PC-9 (cell line): Measurements from ENCODE around the gene GRP. TPM values are rescaled to one million over a fixed set of nuclear protein-coding genes. Genes with fewer than 3 reads are reported as not detected.

Experiments used
- BruUV-seq: library from RNA; stranded (reverse); fragments of 400-500 nt; replicated peaks from 2 replicates; lab custom pipeline; 2021; lab: Mats Ljungman, UMichigan
- CTCF ChIA-PET: fragments of 300-600 bp; sonication (Branson Sonifier 250); formaldehyde crosslinking; loops from one replicate; lab custom pipeline; 2022; ENCODE audit warnings: antibody characterized with exemption; lab: Charles Lee
- POLR2A ChIA-PET: fragments of 300-600 bp; sonication (Branson Sonifier 250); formaldehyde crosslinking; loops from one replicate; lab custom pipeline; 2022; ENCODE audit warnings: antibody characterized with exemption; ENCODE audit not compliant: unreplicated experiment; lab: Charles Lee
- DNase-seq, 2 experiments: peaks; one replicate each; pipeline versions ENCODE4 v3.0.0 to v3.0.0-alpha.2; 2015 to 2022; ENCODE audit warnings: mixed read lengths in 1 of 2
- H2AFZ ChIP-seq: fragments of 200-600 bp; sonication (generic); 2 replicates; pipeline ENCODE4 v1.8.1; 2017; ENCODE audit warnings: antibody characterized with exemption
- H3F3A ChIP-seq: fragments of 200-600 bp; sonication (generic); 2 replicates; pipeline ENCODE4 v1.8.1; 2017; ENCODE audit warnings: antibody characterized with exemption, mild to moderate bottlenecking, low read depth; ENCODE audit not compliant: insufficient read depth
- H3K27ac ChIP-seq: fragments of 200-600 bp; sonication (generic); 2 replicates; pipeline ENCODE4 v1.6.1; 2016; ENCODE audit warnings: mixed run types
- H3K27me3 ChIP-seq: fragments of 200-600 bp; sonication (generic); 2 replicates; pipeline ENCODE4 v1.6.1; 2016; ENCODE audit warnings: low read depth, mixed run types; ENCODE audit not compliant: insufficient read depth
- H3K36me3 ChIP-seq: fragments of 200-600 bp; sonication (generic); 2 replicates; pipeline ENCODE4 v1.6.1; 2016; ENCODE audit warnings: low read depth, mixed run types
- H3K4me1 ChIP-seq: fragments of 200-600 bp; sonication (generic); replicated peaks from 2 replicates; pipeline ENCODE4 v1.6.1; 2016; ENCODE audit warnings: mixed run types; ENCODE audit not compliant: insufficient read depth
- H3K4me2 ChIP-seq: fragments of 200-600 bp; sonication (generic); 2 replicates; pipeline ENCODE4 v1.6.1; 2017; ENCODE audit warnings: mixed run types
- H3K4me3 ChIP-seq: fragments of 200-600 bp; sonication (generic); 2 replicates; pipeline ENCODE4 v1.6.1; 2016; ENCODE audit warnings: mixed run types
- H3K79me2 ChIP-seq: fragments of 200-600 bp; sonication (generic); 2 replicates; pipeline ENCODE4 v1.6.1; 2017; ENCODE audit warnings: low read depth, mixed run types
- H3K9me2 ChIP-seq: fragments of 200-600 bp; sonication (generic); 2 replicates; pipeline ENCODE4 v1.8.1; 2017; ENCODE audit warnings: mild to moderate bottlenecking; ENCODE audit not compliant: insufficient read depth
- H3K9me3 ChIP-seq: fragments of 200-600 bp; sonication (generic); 2 replicates; pipeline ENCODE4 v1.8.1; 2016; ENCODE audit warnings: low read depth; ENCODE audit not compliant: insufficient read depth
- H4K20me1 ChIP-seq: fragments of 200-600 bp; sonication (generic); 2 replicates; pipeline ENCODE4 v1.8.1; 2017; ENCODE audit not compliant: insufficient read depth
- EZH2 ChIP-seq: fragments of 200-600 bp; sonication (generic); IDR thresholded peaks from 2 replicates; pipeline ENCODE4 v1.8.0; 2017; ENCODE audit warnings: antibody characterized with exemption, low read depth
- intact Hi-C: fragments of 100-400 bp; cut with micrococcal nuclease; formaldehyde crosslinking; loops from one replicate; pipeline ENCODE4 v1.10.0; 2022; ENCODE audit not compliant: unreplicated experiment
- total RNA-seq: library from RNA; stranded (reverse); gene quantifications from 2 replicates; pipeline ENCODE4 v1.2.3, GENCODE V29; 2021
- TF ChIP-seq, protein P1 (sequence below): fragments of 200-600 bp; sonication (generic); conservative IDR thresholded peaks from 2 replicates; pipeline ENCODE4 v1.6.1; 2017; ENCODE audit warnings: mixed run types, antibody characterized with exemption, mild to moderate bottlenecking, moderate library complexity

GRP gene
- total RNA-seq, 1 experiment from 2014 or later, result not detected

DNA sequence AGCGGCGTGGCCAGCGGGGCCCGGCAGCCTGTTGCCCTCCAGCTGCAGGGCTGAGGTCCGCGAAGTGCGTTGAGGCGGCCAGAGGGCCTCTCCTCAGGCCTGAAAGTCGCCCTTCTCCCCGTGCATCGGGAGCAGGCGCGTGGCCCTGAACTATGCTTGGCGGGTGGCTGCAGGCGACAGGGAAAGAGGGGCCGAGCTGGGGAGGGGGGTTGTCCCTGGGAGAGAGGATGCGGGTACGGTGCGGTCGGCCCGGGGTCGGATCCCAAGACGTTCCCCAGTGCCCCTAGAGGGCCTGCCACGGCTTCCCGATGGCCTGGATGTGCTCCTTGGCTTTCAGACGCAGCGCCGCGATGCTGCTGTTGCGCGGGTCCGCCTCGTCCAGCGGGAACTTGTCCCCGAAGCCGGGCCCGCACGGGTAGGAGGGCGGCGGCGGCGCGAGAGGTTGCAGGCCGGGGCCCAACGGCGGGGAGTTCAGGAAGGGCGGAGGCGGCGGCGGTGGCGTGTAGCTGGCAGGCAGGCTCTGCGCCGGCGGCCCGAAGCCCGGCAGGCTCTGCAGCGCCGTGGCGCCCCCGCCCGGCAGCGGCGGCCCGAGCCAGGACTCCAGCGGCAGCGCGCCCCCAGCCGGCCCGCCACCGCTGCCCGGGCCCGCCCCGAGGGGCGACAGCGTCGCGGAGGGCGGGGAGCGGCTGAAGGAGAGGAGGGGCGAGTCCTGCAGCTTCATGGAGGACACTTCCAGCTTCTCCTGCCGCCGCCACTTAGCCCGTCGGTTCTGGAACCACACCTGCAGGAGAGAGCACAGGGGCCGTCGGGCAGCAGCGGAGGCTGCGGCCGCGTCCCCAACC is 49.0 kb downstream of the GRP start:
- Histone ChIP-seq H3K4me2 (no peak overlapping the region), H4K20me1 (no peaks in the 10 kb centered on the region), H3K36me3 (no peaks in the 10 kb centered on the region), H3F3A (no peaks in the 10 kb centered on the region), H3K4me3 (no peak overlapping the region), H3K27ac (no peak overlapping the region), H3K9me2 (no peaks in the 10 kb centered on the region), H3K9me3 (no peaks in the 10 kb centered on the region), H3K4me1 (no peaks in the 10 kb centered on the region), H3K27me3 (no peaks in the 10 kb centered on the region; the same call in 1 of the 2 replicates), H2AFZ (no peak overlapping the region), H3K79me2 (no peaks in the 10 kb centered on the region)
- no TSS peak for BruUV-seq
- intact Hi-C loops, result no loop called here
- POLR2A ChIA-PET, result no interaction called here
- no peak for DNase-seq
- CTCF ChIA-PET, result no interaction called here
- TF ChIP-seq EZH2, result no peak
- TF ChIP-seq, protein P1, sequence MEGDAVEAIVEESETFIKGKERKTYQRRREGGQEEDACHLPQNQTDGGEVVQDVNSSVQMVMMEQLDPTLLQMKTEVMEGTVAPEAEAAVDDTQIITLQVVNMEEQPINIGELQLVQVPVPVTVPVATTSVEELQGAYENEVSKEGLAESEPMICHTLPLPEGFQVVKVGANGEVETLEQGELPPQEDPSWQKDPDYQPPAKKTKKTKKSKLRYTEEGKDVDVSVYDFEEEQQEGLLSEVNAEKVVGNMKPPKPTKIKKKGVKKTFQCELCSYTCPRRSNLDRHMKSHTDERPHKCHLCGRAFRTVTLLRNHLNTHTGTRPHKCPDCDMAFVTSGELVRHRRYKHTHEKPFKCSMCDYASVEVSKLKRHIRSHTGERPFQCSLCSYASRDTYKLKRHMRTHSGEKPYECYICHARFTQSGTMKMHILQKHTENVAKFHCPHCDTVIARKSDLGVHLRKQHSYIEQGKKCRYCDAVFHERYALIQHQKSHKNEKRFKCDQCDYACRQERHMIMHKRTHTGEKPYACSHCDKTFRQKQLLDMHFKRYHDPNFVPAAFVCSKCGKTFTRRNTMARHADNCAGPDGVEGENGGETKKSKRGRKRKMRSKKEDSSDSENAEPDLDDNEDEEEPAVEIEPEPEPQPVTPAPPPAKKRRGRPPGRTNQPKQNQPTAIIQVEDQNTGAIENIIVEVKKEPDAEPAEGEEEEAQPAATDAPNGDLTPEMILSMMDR, result no peak

DNA sequence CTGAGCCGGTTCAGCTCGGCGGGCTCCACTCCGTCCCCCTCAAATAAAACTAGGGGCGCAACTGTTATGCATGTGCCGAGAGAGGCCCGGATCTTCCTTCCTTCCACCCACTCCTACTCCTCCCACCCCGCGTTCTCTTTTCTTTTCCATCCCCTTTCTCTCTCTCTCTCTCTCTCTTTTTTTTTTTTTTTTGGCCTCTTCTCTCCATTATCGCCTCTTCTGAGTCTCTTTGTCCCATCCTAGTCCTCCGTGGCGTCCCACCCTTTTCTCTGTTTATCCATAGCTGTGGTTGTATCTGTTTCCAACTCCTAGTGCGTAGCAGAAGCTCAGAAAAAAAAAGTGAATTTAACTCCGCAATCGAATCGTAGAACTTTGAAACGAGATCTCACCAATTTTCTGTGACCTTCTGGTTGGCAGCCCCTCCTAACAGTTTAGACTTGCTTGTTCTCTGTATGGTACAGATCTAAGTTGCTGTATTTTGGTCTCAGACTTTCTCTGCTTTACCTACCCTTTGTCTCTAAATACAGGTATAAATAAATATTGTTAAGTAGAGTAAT is 49.7 kb downstream of the GRP start:
- no peaks in the 10 kb centered on the region; the same call in 1 of the 2 replicates for H3K27me3 ChIP-seq

DNA sequence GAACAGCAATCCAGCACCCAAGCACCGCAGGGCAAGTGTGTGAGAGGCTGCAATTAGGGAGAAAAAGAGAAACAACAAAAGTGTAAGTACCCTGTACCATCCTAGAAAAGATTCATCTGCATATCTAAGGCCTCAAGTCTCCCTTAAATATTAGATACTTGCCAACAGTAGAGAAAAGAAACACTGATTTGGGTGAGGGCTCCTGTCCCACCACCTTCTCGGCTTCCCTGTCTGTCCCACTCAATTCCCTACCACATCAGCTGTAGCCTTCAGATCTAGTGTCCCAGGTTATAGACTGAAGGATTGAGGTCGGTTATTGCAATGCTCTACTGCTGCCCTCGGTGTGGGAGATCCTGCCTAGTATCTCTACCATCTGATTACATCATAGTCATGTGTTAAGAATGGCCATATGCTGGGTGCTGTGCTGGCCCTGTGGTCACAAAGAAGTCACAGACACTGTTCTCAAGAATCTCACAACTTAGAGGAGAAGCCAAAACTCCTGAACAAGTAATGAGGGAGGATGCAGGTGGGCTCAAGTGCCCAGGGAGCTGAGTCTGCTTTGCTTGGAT is 50.8 kb downstream of the GRP start:
- no peaks in the 10 kb centered on the region for H3K36me3 ChIP-seq
- TF ChIP-seq, protein P1, result no peak
- no peak for TF ChIP-seq EZH2
- H3K27me3 ChIP-seq, result no peaks in the 10 kb centered on the region; the same call in 1 of the 2 replicates
- ChIA-PET POLR2A (no interaction called here), CTCF (no interaction called here)
- no peak for DNase-seq
- H3K27ac ChIP-seq, result no peak overlapping the region
- no peak overlapping the region for H3K4me3 ChIP-seq
- BruUV-seq, result no TSS peak
- H3K9me3 ChIP-seq, result no peaks in the 10 kb centered on the region
- H3K9me2 ChIP-seq, result no peaks in the 10 kb centered on the region
- H3K4me2 ChIP-seq, result no peak overlapping the region
- H4K20me1 ChIP-seq, result no peaks in the 10 kb centered on the region
- peak overlapping the region; percentile 52; the same call in 1 of the 2 replicates for H2AFZ ChIP-seq
- no peaks in the 10 kb centered on the region for H3K4me1 ChIP-seq
- intact Hi-C loops, result no loop called here
- H3F3A ChIP-seq, result no peaks in the 10 kb centered on the region
- H3K79me2 ChIP-seq, result no peaks in the 10 kb centered on the region

More for the DNA sequence above, 49.7 kb downstream of the GRP start:
- Histone ChIP-seq H2AFZ (no peak overlapping the region), H3K79me2 (no peaks in the 10 kb centered on the region), H3K27ac (no peak overlapping the region), H3K4me2 (no peak overlapping the region), H3K4me1 (no peaks in the 10 kb centered on the region), H3F3A (no peaks in the 10 kb centered on the region), H3K9me2 (no peaks in the 10 kb centered on the region), H3K4me3 (no peak overlapping the region), H3K9me3 (no peaks in the 10 kb centered on the region), H3K36me3 (no peaks in the 10 kb centered on the region), H4K20me1 (no peaks in the 10 kb centered on the region)
- BruUV-seq, result no TSS peak
- no peak for DNase-seq
- POLR2A ChIA-PET, result no interaction called here
- CTCF ChIA-PET, result no interaction called here
- TF ChIP-seq, protein P1, result no peak
- no peak for TF ChIP-seq EZH2
- intact Hi-C loops, result no loop called here
